Measurements from ENCODE around the gene SPINK14.

SPINK14 gene

DNA sequence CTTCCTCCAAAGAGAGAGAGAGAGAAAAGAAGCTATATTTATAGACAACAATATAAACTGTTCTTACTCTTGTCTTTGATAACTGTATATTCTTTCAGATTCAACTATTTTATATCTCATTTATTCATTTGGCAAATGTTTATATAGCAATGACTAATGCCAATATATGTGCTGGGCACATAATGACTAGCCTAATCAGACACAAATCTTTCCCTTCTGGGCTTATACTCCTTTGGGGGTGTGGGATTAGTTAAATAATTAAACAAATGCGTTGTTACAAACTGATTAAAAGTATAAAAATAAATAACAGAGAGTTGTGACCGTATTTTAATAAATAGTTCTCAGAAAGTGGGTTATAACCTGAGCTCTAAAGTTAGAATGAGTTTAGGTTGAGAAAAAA lies 4.0 kb downstream of the SPINK14 start:
- Mint-ChIP-seq H3K4me1 (ENCODE audit: low read depth) (no peaks in the 10 kb centered on the region), H3K9me3 (no peaks in the 10 kb centered on the region), H3K36me3 (ENCODE audit: low read depth) (no peaks in the 10 kb centered on the region), H3K27me3 (peaks cover 10% of the 10 kb centered on the region), H3K27ac (no peak overlapping the region), H3K4me3 (no peak overlapping the region)
- no peak for DNase-seq

DNA sequence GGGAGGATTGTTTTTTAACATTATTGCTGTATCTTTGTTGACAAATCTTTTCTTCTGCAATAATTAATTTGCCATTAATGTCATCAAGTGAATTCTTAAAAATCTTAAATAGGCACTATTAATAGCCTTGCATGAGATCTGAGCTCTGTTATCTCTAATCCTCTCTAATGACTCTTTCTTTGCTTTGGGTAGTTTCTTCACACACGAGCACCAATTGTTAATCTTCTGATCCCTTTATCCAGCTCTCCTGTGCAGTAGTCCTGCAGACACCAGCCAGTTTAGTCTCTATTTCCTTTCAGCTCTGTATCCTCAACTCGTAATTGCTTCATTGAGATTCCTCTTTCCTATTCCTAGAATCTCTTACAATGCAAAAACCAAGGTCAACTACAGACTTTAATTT lies 8.1 kb downstream of the SPINK14 start:
- Mint-ChIP-seq H3K9me3 (no peaks in the 10 kb centered on the region), H3K4me3 (no peak overlapping the region), H3K36me3 (ENCODE audit: low read depth) (no peaks in the 10 kb centered on the region), H3K4me1 (ENCODE audit: low read depth) (no peaks in the 10 kb centered on the region), H3K27ac (no peak overlapping the region), H3K27me3 (peaks cover 19% of the 10 kb centered on the region)
- DNase-seq, result no peak

DNA sequence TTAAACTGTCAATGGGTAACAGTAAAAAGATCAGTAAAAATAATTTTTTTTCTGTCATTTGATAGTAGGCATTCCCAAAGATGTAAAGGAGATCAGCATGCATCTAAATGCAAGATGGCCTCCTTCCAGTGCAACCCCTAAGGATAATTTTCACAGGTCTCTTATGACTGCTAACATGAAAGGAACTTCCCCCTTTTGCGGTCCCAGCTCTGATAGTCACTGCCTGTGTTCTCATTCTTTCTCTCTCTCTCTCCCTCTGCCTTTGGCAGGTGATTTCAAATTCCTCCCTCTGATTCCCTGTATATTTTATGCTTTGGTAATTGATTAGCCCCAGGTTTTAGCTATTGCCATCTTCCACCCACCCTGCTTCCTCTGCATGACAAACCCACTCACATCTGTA lies 8.9 kb downstream of the SPINK14 start:
- H3K9me3 Mint-ChIP-seq, result no peaks in the 10 kb centered on the region
- no peaks in the 10 kb centered on the region for H3K36me3 Mint-ChIP-seq (ENCODE audit: low read depth)
- DNase-seq, result no peak
- H3K27me3 Mint-ChIP-seq, result peaks cover 19% of the 10 kb centered on the region
- no peak overlapping the region for H3K4me3 Mint-ChIP-seq
- H3K27ac Mint-ChIP-seq, result no peak overlapping the region
- H3K4me1 Mint-ChIP-seq (ENCODE audit: low read depth), result no peaks in the 10 kb centered on the region

DNA sequence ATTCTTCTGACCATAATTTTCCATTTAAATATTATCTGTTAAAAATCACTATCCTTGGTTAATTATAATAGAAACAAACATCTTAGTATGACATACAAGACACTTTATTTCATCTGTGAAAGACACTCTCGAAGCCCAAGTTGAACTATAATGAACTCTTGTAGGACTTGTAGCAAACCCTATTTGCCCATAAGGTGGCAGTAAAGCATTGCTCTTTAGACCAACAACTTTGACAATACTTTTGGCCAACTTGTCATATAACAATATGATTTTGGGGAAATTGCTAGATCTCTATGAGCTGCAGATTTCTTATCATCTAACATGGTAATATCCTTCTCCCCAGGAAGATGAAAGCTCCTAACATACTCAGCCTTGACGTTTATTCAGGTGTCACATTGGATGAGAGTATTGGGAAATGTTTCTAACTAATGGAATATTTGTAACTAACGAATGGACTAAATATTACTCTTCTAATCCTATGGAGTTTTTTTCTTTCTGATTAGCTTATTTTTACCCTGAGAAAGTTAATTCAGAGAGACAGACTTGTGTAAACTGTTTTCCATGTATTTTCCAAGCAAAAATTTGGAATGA lies 11.0 kb downstream of the SPINK14 start:
- Mint-ChIP-seq H3K4me1 (ENCODE audit: low read depth) (no peaks in the 10 kb centered on the region), H3K27me3 (peaks cover 18% of the 10 kb centered on the region), H3K9me3 (no peaks in the 10 kb centered on the region), H3K4me3 (no peak overlapping the region), H3K27ac (no peak overlapping the region), H3K36me3 (ENCODE audit: low read depth) (no peaks in the 10 kb centered on the region)
- DNase-seq, result no peak

DNA sequence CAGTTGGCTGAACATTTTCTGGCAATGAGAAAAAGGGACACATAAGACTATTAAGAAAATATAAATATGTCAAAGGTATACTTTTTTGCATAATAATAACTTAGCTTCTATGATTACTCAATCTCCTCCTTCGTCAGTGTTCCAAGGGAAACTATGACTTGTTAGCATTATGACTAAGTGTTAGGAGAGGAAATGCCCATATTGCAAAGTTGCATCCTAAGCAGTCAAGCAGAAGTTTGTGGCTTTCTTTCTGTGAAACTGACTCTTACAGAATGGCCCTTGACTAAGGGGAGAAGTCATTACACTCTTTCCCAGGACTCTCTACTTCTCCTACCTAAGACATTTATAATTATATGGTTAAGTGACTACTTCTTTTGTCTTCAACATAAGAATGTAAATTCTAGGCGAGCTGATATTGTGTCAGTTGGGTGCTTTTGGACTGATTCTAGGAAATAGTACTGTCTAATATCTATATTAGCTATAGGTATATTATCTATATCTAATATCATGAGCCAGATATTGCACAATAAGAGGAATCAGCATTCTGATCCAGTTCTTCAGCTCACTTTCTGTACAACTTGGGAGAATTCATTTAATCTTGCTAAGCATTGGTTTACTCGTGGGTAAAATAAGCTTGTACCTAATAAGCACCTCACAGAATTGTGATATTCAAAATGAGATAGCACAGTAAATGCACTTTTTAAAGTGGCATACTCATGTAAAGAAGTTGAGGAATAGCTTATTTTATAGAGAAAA lies 18.1 kb downstream of the SPINK14 start:
- Mint-ChIP-seq H3K36me3 (ENCODE audit: low read depth) (no peaks in the 10 kb centered on the region), H3K9me3 (no peaks in the 10 kb centered on the region), H3K27me3 (peaks cover 30% of the 10 kb centered on the region), H3K27ac (no peak overlapping the region), H3K4me1 (ENCODE audit: low read depth) (peaks cover 9% of the 10 kb centered on the region), H3K4me3 (no peak overlapping the region)
- DNase-seq, result no peak

DNA sequence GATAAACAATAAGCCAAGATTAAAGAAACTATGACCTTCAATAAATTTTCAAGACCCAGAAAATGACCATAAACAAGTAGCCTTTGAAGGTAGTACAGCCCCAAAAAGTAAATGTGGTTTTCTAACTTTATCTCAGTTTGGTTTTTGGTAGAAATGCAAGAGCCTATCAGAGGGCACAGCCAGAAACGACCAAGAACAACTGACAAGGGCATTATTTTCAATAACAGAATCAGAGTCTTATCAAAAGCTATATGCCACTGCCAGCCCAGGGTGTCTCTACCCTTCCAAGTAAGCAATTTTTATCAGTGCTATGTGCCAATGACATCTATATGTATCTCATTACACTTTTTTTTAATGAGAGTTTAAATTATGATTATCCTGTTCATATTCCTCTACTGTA lies 22.7 kb downstream of the SPINK14 start:
- H3K36me3 Mint-ChIP-seq (ENCODE audit: low read depth), result no peaks in the 10 kb centered on the region
- H3K27ac Mint-ChIP-seq, result no peak overlapping the region
- no peak for DNase-seq
- H3K4me1 Mint-ChIP-seq (ENCODE audit: low read depth), result peaks cover 6% of the 10 kb centered on the region
- H3K9me3 Mint-ChIP-seq, result no peaks in the 10 kb centered on the region
- H3K4me3 Mint-ChIP-seq, result no peak overlapping the region
- peaks cover 17% of the 10 kb centered on the region for H3K27me3 Mint-ChIP-seq

DNA sequence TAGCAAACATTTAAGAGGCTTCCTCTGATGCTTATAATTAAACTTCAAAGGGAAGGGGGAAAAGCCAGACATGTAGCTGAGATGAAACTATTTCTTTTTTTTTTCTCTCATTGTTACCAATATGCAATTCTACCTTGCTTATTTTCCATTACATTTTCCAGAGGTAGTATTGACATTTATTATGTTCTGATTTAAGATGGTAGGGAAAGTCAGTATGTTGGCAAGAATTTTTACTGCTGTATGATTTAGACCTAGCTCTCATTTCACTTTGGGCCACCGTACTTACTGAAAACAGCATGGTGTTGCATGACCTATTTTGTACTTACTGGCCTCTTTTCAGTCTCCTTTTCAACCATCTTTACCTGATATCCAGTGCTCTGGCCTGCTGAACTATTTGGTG lies 24.9 kb downstream of the SPINK14 start:
- Mint-ChIP-seq H3K36me3 (ENCODE audit: low read depth) (no peaks in the 10 kb centered on the region), H3K27ac (no peak overlapping the region), H3K27me3 (peaks cover 15% of the 10 kb centered on the region), H3K4me3 (no peak overlapping the region), H3K4me1 (ENCODE audit: low read depth) (no peaks in the 10 kb centered on the region), H3K9me3 (no peaks in the 10 kb centered on the region)
- DNase-seq, result no peak

DNA sequence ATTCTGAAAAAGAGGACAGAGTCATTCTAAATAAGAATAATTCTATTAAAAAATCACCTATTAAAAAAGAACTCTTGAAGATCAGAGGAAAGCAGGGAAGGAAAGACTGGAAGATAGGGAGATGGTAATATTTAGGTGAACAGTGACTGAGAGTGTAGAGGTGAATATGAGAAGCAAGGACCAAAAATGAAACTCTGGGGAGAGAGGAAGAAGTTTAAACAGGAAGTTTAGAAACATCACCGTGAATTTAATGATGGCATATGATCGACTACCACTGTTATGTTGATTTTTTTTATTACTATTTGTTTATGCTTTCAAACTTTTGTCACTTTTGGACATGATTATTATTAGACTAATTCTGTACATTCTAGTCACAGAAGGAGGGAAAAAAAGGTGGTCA lies 32.8 kb downstream of the SPINK14 start:
- Mint-ChIP-seq H3K9me3 (no peaks in the 10 kb centered on the region), H3K27me3 (peaks cover under 1% of the 10 kb centered on the region), H3K4me3 (no peak overlapping the region), H3K36me3 (ENCODE audit: low read depth) (no peaks in the 10 kb centered on the region), H3K27ac (no peak overlapping the region), H3K4me1 (ENCODE audit: low read depth) (no peaks in the 10 kb centered on the region)
- DNase-seq, result no peak

DNA sequence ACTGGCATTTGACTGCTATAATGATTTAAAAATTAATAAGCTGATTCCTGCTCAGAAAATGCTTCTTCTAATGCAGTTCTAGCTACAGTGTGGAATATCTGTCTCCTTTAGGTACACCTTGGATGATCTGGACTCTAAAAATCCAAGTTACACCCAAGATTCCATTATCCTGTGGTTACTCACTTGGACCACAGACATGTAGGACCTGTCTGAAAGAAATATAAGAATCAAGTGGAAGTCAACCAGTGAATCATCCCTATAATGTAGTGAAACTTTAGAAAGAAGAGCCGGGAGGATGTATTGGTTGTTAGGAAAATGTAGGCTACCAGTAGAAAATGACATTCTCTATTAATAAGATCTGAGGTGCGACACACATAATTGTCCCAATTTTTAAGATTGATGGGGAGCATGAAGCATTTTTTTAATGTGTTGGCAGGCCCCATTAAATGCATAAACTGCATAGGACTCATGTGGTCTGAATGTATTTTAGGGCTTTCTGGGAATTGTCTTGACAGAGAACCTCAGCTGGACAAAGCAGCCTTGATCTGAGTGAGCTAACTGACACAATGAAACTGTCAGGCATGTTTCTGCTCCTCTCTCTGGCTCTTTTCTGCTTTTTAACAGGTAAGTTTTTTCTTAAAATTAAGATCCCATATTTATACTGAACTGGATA lies 34.3 kb downstream of the SPINK14 start, which contains the start of gene SPINK6:
TSS of gene SPINK6 (plus strand) at position 512 of the 673 bp plus-strand sequence. CDS start at position 567, 55 bp downstream.
- H3K27ac Mint-ChIP-seq, result no peak within 1 kb of the TSS
- no peak within 1 kb of the TSS for H3K4me3 Mint-ChIP-seq
- H3K36me3 Mint-ChIP-seq (ENCODE audit: low read depth), result no peaks in the 10 kb centered on the region
- no peaks in the 10 kb centered on the region for H3K4me1 Mint-ChIP-seq (ENCODE audit: low read depth)
- no peaks in the 10 kb centered on the region for H3K9me3 Mint-ChIP-seq
- H3K27me3 Mint-ChIP-seq, result peaks cover 4% of the 10 kb centered on the region
- DNase-seq, result no peak

DNA sequence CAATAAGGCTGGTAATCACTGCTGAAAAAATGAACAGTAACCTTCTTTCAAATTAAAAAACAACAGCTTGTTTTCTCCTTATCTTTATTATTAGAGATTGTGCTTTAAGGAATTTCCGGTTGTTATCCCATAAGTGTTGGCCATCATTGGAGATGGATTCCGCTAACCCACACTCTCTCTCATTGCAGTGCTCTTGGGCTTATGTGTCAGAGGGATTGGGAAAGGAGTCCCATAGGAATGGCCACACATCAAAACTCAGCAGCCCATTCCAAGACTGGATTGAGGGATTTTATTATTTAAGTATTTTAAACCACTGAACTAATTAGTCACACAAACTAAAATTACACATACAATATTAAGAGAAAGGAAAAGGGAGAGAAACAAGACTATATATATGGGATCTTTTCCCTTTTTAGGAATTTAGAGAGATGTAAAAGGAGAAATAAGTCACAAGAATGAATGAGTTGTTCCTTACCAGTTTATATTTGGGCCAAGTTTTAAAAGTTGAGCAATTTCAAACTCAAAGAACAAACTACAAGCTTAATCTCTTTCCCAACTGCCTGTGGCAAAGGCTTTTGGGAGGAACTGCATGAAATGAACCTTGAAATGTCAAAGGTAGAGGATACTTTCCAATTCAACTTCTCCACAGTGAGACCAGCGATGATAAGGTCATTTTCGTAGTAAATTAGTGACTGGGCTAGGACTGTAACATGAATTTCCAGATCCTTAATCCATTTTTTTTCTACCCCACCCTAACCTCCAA lies 36.9 kb downstream of the SPINK14 start:
- Mint-ChIP-seq H3K4me1 (ENCODE audit: low read depth) (no peaks in the 10 kb centered on the region), H3K27ac (no peak overlapping the region), H3K4me3 (no peak overlapping the region), H3K36me3 (ENCODE audit: low read depth) (no peaks in the 10 kb centered on the region), H3K27me3 (peaks cover 10% of the 10 kb centered on the region), H3K9me3 (no peaks in the 10 kb centered on the region)
- no peak for DNase-seq

DNA sequence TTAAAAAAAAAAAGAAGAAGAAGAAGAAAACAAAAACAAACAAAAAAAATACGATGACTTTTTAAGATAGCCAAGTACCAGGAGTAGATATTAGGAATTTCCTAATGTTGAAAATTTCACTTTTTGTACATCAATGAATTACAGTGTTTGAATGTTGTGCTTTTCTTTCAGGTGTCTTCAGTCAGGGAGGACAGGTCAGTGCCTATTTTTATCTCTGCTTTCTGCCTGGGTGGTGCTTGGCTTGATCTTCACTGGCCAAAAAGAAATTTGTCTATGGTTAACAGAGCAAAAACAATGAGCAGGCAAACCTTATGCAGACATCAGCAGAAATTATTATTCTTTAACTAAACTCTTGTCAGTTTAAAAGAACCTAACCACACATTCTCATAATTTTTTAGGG lies 37.5 kb downstream of the SPINK14 start:
- DNase-seq, result no peak
- peaks cover 10% of the 10 kb centered on the region for H3K27me3 Mint-ChIP-seq
- no peaks in the 10 kb centered on the region for H3K36me3 Mint-ChIP-seq (ENCODE audit: low read depth)
- no peak overlapping the region for H3K27ac Mint-ChIP-seq
- H3K4me3 Mint-ChIP-seq, result no peak overlapping the region
- no peaks in the 10 kb centered on the region for H3K9me3 Mint-ChIP-seq
- H3K4me1 Mint-ChIP-seq (ENCODE audit: low read depth), result no peaks in the 10 kb centered on the region

DNA sequence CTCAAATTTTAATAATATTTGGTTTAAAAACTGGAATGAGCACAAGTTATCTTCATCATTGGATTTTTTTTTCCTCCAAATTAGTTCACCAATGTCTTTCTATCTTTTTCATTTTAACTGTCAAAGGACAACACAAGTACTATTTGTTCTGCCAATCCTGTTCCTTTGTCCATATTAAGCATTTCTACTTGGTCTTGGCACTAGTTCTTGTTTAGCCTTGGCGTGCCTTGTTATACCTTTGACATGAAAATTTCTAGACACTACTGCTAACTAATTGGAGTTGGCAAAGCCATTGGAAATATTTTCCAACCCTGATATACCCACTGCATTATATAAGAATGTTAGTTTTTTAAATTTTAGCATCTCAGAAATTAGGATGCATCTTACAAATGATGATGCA lies 38.3 kb downstream of the SPINK14 start:
- no peaks in the 10 kb centered on the region for H3K36me3 Mint-ChIP-seq (ENCODE audit: low read depth)
- H3K27ac Mint-ChIP-seq, result no peak overlapping the region
- peaks cover 10% of the 10 kb centered on the region for H3K27me3 Mint-ChIP-seq
- no peaks in the 10 kb centered on the region for H3K4me1 Mint-ChIP-seq (ENCODE audit: low read depth)
- no peaks in the 10 kb centered on the region for H3K9me3 Mint-ChIP-seq
- H3K4me3 Mint-ChIP-seq, result no peak overlapping the region
- DNase-seq, result no peak

DNA sequence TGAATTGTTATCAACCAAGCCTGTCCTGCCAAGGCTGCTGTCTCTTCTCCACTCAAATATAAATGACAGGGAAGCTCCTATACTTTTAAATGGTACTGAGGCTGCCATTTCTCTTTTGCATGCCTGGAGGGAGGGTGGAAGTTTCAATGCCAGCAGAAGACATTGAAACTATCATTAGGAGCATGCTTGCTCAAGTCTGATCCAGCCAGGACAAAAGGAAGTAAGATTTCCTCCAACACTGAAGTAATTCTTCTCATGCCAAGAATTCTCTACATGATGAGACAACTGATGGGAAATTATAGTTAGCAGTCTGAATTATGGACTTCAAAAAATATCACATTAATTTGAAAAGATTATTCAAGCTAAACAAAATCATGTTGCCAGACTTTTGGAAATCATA lies 39.9 kb downstream of the SPINK14 start:
- DNase-seq, result no peak
- Mint-ChIP-seq H3K9me3 (no peaks in the 10 kb centered on the region), H3K36me3 (ENCODE audit: low read depth) (no peaks in the 10 kb centered on the region), H3K4me3 (no peak overlapping the region), H3K27ac (no peak overlapping the region), H3K4me1 (ENCODE audit: low read depth) (no peaks in the 10 kb centered on the region), H3K27me3 (peaks cover 10% of the 10 kb centered on the region)

DNA sequence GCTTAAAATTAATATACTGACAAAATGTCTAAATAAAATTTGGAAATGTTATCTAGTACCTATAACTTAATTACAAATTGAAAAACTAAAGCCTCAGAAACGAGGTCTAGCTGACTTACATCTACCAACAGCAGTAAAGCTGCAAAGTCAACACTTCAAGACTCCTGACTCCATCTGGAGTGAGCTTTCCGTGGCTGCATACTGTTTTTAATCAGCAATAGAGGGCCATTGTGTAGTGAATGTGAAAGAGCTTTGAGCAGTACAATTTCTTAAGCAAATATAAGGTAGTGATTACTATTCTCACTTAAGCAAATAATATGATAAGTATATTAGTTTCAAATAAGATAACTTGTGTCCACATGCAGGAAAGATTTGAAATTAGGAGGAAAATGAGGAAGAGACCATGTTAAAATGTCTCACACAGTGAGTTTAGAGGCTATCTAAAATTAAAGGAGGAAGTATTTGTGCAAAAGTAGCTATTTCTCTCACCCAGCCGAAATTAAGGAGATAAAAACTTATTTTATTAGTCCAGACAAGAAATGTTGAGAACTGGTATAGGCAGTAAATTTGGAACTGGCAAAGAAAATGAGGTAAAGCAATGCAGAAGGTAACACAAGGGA lies 40.9 kb downstream of the SPINK14 start:
- H3K36me3 Mint-ChIP-seq (ENCODE audit: low read depth), result no peaks in the 10 kb centered on the region
- H3K4me1 Mint-ChIP-seq (ENCODE audit: low read depth), result no peaks in the 10 kb centered on the region
- no peak overlapping the region for H3K4me3 Mint-ChIP-seq
- H3K27me3 Mint-ChIP-seq, result peaks cover 12% of the 10 kb centered on the region
- DNase-seq, result no peak
- no peak overlapping the region for H3K27ac Mint-ChIP-seq
- no peaks in the 10 kb centered on the region for H3K9me3 Mint-ChIP-seq

Data from activated T-cell treated with anti-CD3 and anti-CD28 coated beads, Interleukin-2, amount 50 U/mL, for 24 hours (primary cell).